GM19239 (cell line): ENCODE measurements around the gene RGS9.
A peak's percentile ranks its signal among the peaks of the same experiment; 100 is the strongest.
"Not testable (repeated sequence)": the region's sequence is repeated elsewhere in the genome, so short reads cannot be mapped to it uniquely, and the experiment has no call there.

Experiments
- DNase-seq: peaks from one replicate; pipeline ENCODE4 v3.0.0; 2011; ENCODE audit warnings: low spot score; ENCODE audit not compliant: insufficient read length
- FAIRE-seq: peaks from 2 replicates; lab custom pipeline; 2011; peaks lifted over from hg19 to GRCh38; lab: Jason Lieb, UNC

Gene RGS9

DNA sequence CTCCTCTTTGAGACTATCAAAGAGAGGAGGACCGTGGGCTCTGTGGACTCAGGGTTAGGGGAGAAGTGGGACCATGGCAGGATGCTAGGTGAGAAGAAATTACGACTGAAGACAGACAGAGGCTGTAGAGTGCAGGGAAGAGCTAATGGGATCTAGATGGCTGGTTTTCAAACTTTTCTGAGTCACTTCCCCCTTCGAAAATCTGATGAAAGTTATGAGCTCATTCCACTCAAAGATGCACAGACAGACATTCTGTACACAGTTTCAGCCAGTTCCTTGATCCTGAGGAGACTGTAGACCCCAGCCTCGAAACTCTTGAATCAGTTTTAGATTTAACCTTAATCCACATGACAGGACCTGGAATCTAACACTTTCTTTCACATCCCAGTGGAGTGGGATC, 40.7 kb downstream of the RGS9 start:
- no peak for FAIRE-seq

DNA sequence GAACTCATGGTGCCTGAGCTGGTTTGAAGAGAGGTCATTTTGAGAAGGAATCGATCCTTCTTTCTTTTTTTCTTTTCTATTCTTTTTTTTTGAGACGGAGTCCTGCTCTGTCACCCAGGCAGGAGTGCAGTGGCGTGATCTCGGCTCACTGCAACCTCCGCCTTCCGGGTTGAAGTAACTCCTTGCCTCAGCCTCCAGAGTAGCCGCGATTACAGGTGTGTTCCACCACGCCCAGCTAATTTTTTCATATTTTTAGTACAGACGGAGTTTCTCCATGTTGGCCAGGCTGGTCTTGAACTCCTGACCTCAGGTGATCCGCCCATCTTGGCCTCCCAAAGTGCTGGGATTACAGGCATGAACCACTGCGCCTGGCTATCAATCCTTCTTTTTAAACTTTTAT, 43.1 kb downstream of the RGS9 start:
- DNase-seq, FAIRE-seq: not testable (repeated sequence)

More for the DNA sequence above, 40.7 kb downstream of the RGS9 start:
- no peak for DNase-seq

DNA sequence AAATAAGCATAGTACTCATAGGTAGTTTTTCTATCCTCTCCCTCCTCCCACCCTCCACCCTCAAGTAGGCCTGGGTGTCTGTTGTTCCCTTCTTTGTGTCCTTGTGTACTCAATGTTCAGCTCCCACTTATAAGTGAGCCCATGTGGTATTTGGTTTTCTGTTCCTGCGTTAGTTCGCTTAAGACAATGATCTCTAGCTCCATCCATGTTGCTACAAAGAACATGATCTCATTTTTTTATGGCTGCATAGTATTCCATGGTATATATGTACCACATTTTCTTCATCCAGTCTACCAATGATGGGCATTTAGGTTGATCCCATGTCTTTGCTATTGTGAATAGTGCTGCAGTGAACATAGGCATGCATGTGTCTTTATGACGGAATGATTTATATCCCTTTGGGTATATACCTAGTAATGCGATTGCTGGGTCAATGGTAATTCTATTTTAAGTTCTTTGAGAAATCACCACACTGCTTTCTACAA, 43.6 kb downstream of the RGS9 start:
- FAIRE-seq, DNase-seq: not testable (repeated sequence)

DNA sequence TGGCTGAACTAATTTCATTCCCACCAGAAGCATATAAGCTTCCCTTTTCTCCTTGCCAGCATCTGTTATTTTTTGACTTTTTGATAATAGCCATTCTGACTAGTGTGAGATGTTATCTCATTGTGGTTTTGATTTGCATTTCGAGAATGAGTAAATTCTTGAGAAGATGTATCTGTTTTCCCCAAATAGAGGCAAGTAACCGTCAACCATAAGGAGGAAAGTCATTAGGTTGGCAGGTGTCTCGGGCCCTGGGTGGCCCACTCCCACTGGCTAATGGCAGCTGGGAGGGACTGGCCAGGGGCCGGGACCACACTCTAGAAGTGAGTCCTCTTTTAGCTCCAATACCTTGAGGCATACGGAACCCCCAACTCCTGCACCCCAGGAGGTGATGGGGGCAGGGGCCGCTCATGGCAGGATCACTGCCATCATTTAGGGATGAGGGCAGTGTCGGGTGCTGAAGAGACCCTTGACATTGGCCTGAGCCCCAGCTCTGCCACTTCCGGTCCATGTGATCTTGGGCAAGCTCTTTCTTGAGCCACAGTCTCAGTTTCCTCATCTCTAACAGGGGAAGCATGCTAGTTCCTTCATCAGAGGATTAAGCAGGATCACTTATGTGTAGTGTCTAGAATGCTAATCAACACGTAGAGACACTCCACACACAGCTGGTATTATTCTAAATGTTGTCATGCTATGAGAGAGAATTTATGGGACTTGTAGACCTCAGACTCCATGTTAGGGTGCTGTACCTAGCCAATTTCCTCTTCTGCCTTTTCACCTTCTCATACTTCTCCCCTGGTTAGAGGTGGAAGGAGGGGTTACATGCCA, 44.3 kb downstream of the RGS9 start:
- FAIRE-seq (peak; percentile 94), DNase-seq (peak; percentile 33)

DNA sequence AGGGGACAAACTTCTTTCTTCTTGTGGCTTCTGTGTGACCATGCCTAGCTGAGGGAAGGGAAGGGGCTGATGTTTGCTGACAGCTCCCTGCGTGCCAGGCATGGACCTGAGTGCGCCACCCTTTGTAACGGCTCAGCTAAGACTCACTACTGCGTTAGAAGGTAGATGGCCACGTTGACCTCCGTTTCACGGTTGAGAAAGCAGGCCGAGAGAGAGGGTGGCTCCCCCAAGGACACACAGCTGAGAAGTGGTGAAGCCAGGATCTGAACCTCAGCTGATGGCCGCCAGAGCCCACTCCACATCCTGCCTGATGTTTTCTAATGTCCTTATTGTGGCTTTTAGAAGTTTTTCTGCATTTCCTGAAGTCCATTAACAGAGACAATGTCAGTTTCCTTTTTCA, 45.1 kb downstream of the RGS9 start:
- DNase-seq (peak; percentile 42), FAIRE-seq (no peak)

DNA sequence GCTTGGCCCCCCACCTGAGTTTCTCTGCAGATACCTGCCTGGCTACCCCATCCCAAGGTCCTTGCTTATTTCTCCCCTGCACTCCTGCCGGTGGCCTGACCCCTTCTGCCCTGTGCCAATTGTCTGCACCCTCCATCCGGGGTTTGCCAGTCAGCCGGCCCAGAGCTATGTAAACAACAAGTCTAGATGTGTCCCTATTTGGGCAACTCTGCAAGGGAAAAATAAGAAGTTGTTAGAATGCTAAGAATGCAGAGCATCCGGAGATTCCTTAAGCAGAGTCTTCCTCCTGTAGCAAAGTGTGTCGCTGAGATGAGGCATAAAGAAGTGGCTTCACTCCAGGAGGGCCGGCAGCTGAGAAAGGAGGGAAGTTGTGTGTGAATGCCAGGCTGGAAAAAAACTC, 46.6 kb downstream of the RGS9 start:
- DNase-seq (no peak), FAIRE-seq (no peak)

DNA sequence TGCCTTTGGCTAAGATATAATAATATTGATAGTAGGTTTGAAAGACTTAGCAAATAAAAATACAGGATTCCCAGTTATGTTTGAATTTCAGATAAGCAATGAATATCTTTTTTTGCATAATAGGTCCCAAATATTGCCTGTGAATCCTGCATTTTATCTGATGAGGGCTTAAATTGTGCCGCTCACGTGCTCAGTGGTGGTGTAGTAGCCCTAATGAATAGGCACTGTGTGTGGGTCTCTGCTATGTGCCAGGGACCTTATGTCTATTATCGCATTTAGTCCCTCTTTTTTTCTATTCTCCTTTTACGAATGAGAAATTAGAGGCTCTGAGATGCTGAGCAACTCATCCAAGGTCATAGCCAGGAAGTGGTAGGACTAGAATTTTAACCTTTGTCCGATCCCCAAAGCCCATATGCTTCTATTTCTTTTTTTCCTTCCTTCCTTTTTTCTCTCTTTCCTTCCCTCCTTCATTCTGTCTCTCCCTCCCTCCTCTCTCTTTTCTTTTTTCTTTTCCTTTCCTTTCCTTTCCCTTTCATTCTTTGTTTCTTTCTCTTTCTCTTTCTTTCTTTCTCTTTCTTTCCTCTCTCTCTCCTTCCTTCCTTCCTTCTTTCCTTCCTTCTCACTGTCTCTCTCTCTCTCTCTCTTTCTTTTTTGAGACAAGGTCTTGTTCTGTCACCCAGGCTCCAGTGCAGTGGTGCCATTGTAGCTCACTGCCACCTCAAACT, 47.2 kb downstream of the RGS9 start:
- FAIRE-seq = no peak
- DNase-seq = no peak

DNA sequence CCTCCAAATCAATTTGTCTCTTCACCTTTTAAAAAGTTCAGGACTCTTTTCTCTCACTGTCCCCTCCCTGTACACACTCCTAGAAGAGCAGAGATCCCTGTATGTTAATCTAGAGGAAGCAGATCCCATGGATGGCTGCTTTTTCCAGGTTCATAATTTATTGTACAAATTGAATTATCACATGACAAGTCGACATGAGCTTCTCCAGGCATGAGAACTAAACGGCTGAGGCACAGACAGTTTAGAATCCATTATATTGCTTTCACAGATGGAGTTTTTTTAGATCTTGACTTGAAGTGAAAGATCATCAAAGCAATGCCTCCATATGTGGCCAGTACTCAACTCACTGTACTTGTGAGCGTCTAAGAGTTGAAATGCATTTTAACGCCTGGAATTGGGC, 47.9 kb downstream of the RGS9 start:
- FAIRE-seq (no peak), DNase-seq (no peak)

DNA sequence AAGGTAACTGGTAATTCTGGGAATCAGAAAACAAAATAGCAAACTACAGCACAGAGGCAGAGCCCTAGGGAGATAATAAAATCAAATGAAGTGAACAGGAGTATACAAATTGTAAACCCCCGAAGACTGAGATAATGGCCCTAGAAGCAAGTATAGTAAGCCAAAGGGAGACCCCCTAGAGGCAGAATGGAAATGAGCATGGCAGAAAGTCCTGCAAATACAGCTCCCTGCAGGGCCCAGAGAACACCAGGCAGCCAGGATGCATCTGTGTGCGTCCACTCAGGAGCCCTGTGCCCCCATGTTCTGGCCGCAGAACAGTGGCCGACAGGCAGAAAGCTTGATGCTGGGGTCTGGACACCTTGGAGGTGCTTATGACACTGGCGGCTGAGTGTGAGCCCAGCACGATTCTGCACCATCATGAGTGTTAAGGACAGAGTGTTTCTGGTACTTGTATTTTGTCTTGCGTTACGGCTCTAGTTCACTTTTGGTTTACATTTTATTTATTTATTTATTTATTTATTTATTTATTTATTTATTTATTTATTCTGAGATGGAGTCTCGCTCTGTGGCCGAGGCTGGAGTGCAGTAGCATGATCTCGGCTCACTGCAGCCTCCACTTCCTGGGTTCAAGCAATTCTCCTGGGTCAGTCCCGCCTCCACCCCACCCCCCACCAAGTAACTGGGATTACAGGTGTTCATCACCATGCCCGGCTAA, 48.7 kb downstream of the RGS9 start:
- no peak for FAIRE-seq
- DNase-seq = no peak

DNA sequence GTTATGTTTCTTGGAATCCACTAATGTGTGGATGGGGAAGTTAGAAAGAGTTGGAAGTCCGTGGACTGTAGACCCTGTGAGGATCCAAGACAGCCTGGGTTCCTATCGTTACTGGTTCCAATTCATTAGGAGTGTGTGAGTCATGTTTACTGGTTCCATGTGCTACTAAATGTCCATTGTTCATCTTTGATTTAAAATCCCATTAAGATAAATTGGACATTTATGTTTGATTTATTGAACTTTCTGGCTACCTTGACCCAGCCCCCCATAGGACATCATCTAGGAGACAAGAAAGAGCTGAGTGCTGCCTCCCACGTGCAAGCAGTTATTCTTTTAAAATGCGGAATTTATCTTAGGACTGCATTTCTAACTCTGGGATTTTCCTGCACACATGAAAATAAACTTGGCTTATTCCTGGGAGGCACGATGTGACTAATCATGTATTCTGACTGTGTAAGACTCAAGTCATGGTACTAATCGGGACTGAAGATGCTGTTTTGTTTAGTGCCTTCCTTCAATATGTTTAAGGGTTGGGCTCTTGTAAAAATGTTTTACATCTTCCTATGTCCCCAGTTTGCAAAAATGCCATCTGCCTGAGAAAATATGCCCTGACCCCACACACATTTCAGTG, 53.4 kb downstream of the RGS9 start:
- FAIRE-seq = no peak
- no peak for DNase-seq

DNA sequence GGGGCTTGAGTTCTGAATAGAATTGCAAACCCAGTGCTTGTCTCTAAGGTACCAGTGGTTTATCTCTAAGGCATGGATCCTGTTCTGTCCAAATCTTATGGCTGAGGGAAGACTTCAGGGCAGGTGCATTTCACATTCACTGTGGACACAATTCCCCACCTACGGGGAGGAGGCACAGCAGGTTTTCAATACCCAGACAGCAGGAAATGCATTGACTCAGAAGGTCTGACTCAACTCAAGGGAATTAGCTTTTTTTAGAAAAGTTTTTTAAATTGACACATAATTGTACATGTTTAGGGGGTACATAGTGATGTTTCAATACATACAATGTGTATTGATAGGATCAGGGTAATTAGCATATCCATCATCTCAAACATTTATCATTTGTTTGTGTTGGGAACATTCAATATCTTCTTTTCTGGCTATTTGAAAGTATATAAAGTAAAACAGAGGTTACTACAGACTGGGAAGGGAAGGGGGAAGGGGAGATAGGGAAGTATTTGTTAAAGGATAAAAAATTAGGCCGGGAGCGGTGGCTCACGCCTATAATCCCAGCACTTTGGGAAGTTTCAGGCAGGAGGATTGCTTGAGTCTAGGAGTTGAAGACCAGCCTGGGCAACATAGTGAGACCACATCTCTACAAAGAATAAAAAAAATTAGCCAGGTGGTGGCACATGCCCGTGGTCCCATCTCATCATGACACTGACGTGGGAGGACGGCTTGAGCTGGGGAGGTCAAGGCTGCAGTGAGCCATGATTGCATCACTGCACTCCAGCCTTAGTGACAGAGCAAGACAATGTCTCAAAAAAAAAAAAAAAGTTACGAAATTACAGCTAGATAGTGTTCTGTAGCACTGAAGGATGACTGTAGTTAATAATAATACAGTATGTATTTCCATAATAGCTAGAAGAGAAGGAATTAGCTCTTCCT, 54.9 kb downstream of the RGS9 start:
- no peak for FAIRE-seq
- DNase-seq = no peak

DNA sequence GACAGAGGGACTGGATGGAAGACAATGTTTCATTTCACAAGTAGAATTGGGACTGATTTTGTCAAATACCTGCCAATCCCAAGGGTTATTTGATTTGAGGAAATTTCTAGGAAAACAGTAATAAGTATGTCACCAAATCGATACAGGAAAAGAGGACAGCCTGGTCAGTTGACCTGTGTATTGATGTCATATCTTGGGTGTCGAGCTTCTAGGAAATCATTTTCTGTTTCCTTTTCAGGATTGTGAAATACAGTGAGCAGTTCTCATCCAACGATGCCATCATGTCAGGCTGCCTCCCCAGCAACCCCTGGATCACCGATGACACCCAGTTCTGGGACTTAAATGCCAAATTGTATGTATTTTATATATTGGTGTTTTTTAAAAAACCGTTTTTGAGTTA, 56.1 kb downstream of the RGS9 start:
- FAIRE-seq (no peak), DNase-seq (no peak)

DNA sequence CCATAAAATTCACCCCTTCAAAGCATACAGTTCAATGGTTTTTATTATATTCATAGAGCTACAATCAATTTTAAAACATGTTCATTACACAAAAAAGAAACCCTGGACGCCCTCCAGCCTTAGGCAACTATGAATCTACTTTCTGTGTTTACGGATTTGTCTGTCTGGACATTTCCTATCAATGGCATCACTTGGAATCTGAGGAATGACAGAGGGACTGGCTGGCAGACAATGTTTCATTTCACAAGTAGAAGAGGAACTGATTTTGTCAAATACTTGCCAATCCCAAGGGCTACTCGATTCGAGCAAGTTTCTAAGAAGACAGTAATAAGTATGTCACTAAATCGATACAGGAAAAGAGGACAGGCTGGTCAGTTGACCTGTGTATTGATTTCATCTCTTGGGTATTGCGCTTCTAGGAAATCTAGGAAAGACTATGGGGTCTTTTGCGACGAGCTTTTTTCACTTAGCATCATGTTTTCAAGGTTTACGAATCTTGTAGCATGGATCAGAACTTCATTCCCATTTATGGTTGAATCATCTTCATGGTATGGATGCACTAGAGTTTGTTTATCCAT, 56.6 kb downstream of the RGS9 start:
- DNase-seq = no peak
- no peak for FAIRE-seq

DNA sequence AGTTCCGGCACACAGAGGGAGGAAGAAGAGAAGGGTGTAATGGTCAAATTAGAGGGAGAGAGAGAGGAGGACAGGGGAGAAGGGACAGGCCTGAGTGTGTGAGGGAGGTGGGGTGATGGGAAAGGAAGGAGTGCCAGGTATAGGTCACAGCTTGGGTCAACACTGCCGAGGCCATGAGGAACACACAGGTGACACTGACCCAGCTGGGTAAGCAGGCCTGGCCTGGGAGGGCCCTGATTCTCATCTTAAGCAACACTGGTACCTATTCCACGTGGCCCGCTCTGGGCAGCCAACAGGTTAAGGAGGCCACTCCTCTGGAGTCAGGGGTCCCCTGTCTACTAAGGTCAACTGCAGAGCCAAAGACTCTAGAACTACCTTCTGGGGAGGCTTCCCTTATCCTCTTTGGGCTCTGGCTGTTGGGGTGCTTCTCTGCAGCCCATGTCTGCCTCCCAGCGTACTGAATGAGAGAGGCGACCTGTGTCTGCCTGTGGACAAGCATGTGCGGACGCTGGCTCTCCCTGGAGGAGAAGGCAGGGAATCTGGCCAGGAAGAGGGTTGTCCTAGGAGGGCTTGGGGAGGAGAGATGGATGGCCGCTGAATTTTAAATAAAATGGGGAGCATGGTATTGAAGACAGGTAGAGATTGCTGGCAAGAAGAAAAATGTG, 57.6 kb downstream of the RGS9 start:
- FAIRE-seq = no peak
- no peak for DNase-seq

DNA sequence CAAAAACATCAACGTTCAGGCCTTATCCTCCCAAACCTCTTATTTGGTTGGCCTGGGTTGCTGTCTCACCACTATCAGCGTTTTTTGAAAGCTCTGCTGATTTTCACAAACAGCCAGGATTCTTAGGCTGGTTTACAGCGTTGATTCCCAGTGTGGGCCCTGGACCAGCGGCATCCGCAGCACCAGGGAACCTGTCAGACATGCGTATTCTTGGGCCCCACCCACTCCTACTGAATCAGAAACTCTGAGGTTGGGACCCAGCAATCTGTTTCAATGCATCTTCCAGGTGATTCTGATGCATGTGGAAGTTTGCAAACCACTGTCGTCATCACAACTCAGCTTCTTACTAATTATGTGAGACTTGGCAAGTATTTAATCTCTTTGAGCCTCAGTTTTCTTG, 58.5 kb downstream of the RGS9 start:
- DNase-seq (no peak), FAIRE-seq (no peak)

DNA sequence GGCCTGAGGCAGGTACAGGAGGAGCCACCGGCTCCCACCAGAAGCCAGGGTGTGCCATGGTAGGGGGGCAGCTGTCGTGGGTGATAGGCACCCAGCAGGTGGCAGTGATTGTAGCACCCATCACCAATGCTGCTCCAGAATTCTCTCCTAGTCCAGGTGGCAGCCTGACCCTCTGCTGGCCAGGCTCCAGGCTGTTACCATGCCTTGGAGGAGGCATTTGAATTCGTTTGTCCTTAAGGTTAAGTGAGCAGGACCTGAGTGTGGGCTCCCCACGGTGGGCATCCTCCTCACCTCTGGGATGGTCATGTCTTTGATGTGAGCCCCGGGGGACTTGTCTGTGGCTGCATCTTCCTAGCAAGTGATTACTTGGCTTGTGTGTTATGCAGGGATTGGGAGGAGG, 59.4 kb downstream of the RGS9 start:
- FAIRE-seq (no peak), DNase-seq (no peak)

DNA sequence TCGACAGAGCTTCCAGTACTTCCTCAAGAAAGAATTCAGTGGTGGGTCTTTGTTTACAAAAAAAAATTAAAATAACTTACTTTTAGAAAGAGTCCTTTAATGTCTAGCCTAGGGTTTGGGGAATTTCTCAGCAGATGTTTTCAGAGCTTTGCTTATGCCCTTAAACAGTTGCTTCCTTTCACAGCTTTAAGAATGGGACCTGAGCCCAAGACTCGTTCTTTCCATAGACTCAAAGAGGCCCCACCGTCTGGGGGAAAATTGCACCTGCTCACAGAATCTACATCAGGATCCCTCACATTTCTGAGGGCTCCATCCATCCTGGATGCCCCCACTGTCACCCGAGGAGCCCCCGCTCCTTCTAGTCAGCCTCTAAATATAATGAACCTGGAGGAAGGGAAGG, 60.0 kb downstream of the RGS9 start:
- DNase-seq (no peak), FAIRE-seq (no peak)

DNA sequence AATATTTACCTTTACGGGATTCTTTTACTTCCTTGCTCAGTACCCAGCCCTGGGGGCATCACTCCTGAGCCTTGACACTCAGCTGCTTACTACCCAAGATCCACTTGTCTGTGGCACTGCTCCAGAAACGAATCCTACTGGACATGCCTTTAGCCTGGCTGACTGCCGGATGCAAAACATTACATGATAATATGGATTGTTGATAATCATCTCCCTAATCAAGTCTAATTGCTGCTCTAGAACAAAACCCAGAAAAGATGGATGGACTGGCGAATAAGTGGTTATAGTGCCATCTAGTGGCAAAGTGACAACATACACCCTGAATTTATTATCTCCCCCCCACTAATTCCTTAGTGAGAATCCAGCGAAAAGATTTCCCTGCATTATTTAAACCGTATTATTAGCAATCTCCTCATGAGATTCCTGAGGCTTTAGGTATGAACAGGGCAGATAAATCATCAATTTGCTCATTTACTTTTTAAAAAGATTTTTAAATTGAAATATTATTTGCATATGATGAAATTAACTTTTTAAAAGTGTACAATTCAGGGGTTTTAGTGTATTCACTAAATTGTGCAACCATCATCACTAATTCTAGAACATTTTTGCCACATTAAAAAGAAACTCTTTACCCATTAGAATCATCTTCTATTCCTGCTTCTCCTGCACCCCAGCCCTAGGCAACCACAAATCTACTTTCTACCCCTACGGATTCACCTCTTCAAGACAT, 61.6 kb downstream of the RGS9 start:
- DNase-seq = peak; percentile 75
- FAIRE-seq = peak; percentile 94
